NOMO-1 (cell line): ENCODE measurements around the gene BLOC1S5.
A peak's percentile ranks its signal among the peaks of the same experiment; 100 is the strongest.
"Not testable (repeated sequence)": the region's sequence is repeated elsewhere in the genome, so short reads cannot be mapped to it uniquely, and the experiment has no call there.

Experiments used
- DNase-seq, 2 experiments: peaks; one replicate each; lab custom pipeline; 2025; ENCODE audit not compliant: unreplicated experiment in 2 of 2; lab: John Stamatoyannopoulos, UW

The BLOC1S5 gene

GRCh38 chr6:7998103-7998725, 66.0 kb downstream of the BLOC1S5 start:
- DNase-seq, result no peak

- no peak for DNase-seq
Measured at GRCh38 chr6:7997286-7997685, 66.9 kb downstream of the BLOC1S5 start.

GRCh38 chr6:7996538-7997111, 67.6 kb downstream of the BLOC1S5 start:
- no peak for DNase-seq

- no peak for DNase-seq
Measured at GRCh38 chr6:7993952-7994351, 70.2 kb downstream of the BLOC1S5 start.

GRCh38 chr6:7993399-7993798, 70.8 kb downstream of the BLOC1S5 start:
- DNase-seq, result no peak

- DNase-seq, result peak; percentile 32 to 34
Measured at GRCh38 chr6:7992002-7992815, 72.0 kb downstream of the BLOC1S5 start.

DNA sequence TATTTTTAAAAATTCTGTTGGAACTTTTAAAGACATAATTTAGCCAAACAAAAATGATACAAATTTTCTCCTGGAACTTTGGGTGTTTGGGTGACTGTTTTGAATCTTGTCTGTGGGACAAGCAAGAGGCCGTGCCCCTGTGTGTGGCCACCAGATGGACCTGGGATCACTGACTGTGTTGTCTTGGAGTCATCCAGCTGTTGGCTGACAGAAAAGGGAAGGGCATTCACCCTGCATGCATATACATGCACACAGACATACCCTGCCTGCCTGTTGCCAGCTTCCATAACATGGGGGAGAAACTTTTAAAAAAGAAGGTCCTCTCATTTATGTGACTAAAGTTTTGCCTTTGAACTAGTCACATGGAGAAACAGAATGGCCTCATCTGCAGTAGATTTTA, 72.7 kb downstream of the BLOC1S5 start:
- DNase-seq, result no peak

DNA sequence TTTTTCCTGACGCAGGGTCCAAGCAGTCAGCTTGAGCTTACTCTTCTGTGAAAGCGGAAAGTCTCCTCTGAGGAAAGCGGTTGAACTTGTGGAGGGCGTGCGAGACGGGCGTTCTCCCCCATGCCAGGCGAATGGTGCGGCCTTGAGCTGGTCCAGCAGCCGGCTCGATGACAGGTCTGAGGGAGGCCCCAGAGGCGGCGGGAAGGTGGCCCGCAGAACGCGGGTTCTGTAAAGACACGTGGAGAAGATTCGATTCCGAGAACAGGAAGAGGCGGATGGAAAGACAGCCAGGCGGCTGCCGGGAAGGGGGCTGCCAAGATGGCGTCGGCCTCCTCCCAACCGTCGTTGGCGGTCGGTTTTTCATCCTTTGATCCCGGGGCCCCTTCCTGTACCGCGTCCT, 78.0 kb downstream of the BLOC1S5 start:
- DNase-seq, result no peak

DNA sequence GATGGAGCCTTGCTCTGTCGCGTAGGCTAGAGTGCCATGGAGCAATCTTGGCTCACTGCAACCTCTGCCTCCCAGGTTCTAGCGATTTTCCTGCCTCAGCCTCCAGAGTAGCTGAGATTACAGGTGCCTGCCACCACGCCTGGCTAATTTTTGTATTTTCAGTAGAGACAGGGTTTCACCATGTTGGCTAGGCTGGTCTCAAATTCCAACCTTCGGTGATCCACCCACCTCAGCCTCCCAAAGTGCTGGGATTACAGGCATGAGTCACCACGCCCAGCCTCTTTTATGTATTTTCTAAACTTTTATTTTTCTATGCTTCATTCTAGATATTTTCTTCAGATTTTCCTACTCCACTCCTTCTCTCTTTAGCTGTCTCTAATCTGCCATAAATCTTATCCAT, 80.2 kb downstream of the BLOC1S5 start:
- not testable (repeated sequence) for DNase-seq

- no peak for DNase-seq
Measured at GRCh38 chr6:7979831-7980230, 84.4 kb downstream of the BLOC1S5 start.

DNA sequence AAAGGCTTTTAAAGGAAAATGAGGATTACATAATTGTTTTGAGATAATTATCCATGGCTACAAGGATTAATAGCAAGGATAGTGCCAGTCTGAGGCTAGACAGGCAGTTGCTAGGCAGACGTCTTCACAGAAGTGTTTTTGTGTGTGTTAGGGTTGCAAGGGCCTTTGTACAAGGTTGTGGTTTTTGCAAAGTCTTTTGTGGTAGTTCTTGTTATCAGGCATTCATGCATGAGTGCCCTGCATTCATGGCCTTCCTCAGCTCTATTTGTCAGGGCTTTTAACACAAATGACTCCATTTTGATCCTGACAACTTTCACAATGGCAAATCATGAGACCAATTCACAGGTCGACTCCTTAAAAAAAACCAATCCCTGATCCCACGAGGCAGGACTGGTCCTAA, 85.5 kb downstream of the BLOC1S5 start:
- no peak for DNase-seq

DNA sequence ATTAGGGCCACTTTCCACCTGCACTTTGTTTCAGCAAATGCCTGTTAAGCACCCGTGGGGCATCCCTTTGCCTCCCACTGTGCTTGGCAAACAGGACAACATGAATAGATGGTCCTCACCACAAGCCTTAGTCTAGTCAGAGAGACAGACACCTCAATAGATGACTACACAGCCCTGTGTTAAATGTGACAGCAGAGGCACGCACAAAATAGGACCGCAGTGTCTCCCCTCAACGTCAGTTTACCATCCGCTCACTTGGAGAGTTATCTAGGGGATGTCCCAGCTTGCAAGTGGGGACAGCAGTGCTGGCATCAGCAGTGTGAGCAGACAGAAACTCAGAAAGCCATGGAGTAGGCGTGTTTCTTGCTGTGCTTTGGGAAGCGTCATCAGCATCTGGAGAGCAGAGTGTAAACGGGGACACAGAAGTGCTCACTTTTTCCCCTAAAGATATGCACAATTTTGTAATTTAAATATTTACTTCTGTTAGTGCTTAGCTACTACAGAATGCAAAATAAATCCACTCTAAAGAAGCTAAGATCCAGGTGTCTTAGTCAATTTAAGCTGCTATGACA, 87.6 kb downstream of the BLOC1S5 start:
- DNase-seq, result no peak

GRCh38 chr6:7975764-7976146, 88.4 kb downstream of the BLOC1S5 start:
- no peak for DNase-seq

DNA sequence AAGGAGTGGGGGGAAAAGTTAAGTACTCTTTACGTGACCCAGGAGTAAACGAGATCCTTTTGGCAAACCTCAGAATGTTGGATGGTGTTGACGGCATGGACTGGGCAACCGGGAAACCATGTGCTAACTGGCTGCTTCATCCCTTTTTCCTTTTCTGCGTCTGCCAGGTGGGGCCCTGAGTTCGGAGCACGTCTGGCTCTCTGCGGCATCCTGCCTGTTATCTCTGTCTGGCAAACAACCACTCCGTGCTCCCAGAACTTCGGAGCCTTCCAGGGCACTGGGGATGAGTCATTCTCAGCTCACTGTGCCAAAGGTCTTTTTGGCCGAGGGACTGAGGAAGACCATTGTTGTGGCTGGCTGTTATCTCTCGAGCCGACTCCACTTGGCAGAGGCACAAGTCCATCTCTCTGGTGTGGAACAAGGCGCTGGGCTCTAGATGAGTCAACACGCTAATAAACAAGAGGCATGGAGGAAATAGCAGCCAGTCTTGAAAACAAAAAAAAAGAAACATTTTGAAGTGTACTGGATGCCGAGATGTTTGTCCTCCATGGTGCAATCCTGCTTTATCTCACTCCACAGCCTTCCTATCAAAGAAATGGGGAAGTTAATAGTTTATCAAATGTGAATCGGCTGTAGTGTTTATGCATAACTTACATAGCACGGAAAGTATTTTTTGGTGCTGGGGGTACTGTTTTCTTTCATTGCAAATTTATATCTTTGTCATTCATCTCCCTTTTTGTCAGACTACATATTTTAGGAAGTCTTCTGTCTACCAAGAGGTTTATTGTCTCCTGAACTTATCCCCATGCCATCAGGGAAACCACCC, 89.0 kb downstream of the BLOC1S5 start:
- no peak for DNase-seq

- no peak for DNase-seq
Measured at GRCh38 chr6:7974565-7974937, 89.6 kb downstream of the BLOC1S5 start.

- DNase-seq, result no peak
Measured at GRCh38 chr6:7973584-7973983, 90.6 kb downstream of the BLOC1S5 start.

DNA sequence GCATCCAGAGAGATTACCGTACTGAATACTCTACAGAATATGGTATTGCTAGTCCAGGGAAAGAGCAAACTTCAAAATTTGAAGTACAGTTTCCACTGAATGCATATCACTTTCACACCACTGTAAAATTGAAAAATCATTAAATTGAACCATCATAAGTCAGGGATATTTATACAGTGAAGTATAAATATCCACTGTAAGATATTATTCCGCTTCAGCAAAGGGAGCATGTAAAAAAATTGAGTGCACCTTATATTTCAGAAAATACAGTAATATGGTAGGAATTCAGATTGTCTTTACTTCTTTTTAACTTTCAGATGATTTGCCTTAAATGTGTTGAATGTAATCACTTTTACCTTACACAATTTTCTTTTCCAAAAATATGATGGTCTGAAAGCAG, 92.7 kb downstream of the BLOC1S5 start:
- DNase-seq, result no peak

DNA sequence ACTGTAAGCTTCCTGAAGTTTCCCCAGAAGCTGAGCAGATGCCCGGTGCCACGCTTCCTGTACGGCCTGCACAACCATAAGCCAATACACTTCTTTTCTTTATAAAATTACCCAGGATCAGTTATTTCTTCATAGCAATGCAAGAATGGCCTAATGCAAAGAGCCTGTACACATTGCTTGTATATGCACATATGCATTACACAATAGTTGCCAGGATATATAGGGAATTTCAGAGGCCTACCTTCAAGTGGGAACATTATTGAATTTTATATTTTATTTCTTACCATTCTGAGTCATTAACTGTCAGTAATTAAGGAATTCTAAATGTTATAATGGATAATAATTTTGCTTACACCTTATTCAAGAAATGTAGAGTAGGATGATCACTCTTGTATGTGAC, 93.6 kb downstream of the BLOC1S5 start:
- no peak for DNase-seq
